ENCODE measurements around the gene CACNA1I.

Gene CACNA1I

DNA sequence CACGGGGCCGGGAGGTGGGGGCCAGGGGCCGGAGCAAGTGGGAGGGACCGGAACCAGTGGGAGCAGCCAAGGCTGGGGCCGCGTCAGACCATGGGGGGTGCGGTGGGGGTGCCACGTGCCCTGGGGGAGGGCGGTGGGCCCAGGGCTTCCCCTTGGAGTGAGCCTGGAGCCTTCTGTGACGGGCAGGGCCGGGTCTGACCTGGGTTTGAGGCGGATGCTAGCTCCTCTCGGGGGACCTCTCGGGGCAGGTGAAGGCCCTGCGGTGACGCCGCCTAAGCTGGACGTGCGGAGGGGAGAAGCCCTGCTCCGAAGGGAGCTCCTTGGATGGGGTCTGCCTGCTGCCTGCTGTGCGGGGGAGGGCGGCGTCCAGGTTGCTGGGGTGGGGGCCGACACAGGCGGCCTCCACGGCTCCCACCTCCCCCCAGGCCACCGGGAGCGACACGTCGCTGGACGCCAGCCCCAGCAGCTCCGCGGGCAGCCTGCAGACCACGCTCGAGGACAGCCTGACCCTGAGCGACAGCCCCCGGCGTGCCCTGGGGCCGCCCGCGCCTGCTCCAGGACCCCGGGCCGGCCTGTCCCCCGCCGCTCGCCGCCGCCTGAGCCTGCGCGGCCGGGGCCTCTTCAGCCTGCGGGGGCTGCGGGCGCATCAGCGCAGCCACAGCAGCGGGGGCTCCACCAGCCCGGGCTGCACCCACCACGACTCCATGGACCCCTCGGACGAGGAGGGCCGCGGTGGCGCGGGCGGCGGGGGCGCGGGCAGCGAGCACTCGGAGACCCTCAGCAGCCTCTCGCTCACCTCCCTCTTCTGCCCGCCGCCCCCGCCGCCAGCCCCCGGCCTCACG is 115.0 kb downstream of the CACNA1I start:
- POLR2A ChIA-PET = no interaction called here
- no peak for TF ChIP-seq HDGF (IDR thresholded peaks at IDR 0.05; ENCODE audit: borderline replicate concordance)
- no peak for TF ChIP-seq FOXM1 (IDR thresholded peaks at IDR 0.05; ENCODE audit: borderline replicate concordance)
- TF ChIP-seq FOXA1 (IDR thresholded peaks at IDR 0.05) = no peak
- TF ChIP-seq SP1 (IDR thresholded peaks at IDR 0.05) = no peak
- TF ChIP-seq LEF1 (IDR thresholded peaks at IDR 0.05; ENCODE audit: borderline replicate concordance) = no peak
- TF ChIP-seq NFRKB (IDR thresholded peaks at IDR 0.05) = no peak
- TF ChIP-seq L3MBTL2 (conservative IDR thresholded peaks at IDR 0.05) = no peak
- TF ChIP-seq ZNF384 (IDR thresholded peaks at IDR 0.05) = no peak
- no peak for TF ChIP-seq CTBP1 (IDR thresholded peaks at IDR 0.05; ENCODE audit: borderline replicate concordance)
- TF ChIP-seq TARDBP (IDR thresholded peaks at IDR 0.05) = no peak
- TF ChIP-seq BHLHE40 (IDR thresholded peaks at IDR 0.05; ENCODE audit: borderline replicate concordance) = no peak
- no peak for TF ChIP-seq SUZ12 (IDR thresholded peaks at IDR 0.05)
- TF ChIP-seq, protein P1, sequence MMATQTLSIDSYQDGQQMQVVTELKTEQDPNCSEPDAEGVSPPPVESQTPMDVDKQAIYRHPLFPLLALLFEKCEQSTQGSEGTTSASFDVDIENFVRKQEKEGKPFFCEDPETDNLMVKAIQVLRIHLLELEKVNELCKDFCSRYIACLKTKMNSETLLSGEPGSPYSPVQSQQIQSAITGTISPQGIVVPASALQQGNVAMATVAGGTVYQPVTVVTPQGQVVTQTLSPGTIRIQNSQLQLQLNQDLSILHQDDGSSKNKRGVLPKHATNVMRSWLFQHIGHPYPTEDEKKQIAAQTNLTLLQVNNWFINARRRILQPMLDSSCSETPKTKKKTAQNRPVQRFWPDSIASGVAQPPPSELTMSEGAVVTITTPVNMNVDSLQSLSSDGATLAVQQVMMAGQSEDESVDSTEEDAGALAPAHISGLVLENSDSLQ (IDR thresholded peaks at IDR 0.05) = no peak
- TF ChIP-seq ELF4 (IDR thresholded peaks at IDR 0.05) = no peak
- TF ChIP-seq ARNT (IDR thresholded peaks at IDR 0.05) = no peak
- no peak for TF ChIP-seq FOXK2 (IDR thresholded peaks at IDR 0.05)
- CTCF ChIA-PET = no interaction called here
- no peak for DNase-seq (ENCODE audit: extremely low spot score)

DNA sequence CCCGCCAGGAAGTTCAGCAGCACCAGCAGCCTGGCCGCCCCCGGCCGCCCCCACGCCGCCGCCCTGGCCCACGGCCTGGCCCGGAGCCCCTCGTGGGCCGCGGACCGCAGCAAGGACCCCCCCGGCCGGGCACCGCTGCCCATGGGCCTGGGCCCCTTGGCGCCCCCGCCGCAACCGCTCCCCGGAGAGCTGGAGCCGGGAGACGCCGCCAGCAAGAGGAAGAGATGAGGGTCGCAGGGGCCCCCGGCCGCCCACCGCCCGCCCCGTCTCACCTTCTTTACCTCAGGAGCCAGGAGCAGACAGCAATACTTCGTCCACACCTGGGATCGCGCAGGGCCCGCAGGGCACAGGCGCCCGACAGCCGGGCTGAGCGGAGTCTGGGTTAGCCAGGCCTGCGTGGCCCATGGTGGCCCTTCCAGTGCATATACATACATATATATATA is 115.6 kb downstream of the CACNA1I start:
- POLR2A ChIA-PET = no interaction called here
- no peak for TF ChIP-seq NFRKB (IDR thresholded peaks at IDR 0.05)
- TF ChIP-seq, protein P1 (IDR thresholded peaks at IDR 0.05) = no peak
- TF ChIP-seq FOXK2 (IDR thresholded peaks at IDR 0.05) = no peak
- CTCF ChIA-PET = no interaction called here
- DNase-seq (ENCODE audit: extremely low spot score) = no peak

GRCh38 chr22:39686776-39687525 is 116.4 kb downstream of the CACNA1I start:
- ChIA-PET POLR2A (interaction anchor here (0.5 kb wide), 1 partner anchor 21 kb away, joined by 4 read pairs; no protein-coding TSS in a partner anchor), CTCF (no interaction called here)

GRCh38 chr22:39688186-39688785 is 117.7 kb downstream of the CACNA1I start:
- ChIA-PET POLR2A (no interaction called here), CTCF (no interaction called here)
- TF ChIP-seq CTBP1 (IDR thresholded peaks at IDR 0.05; ENCODE audit: borderline replicate concordance) (no peak), ELF4 (IDR thresholded peaks at IDR 0.05) (no peak), FOXK2 (IDR thresholded peaks at IDR 0.05) (no peak), LEF1 (IDR thresholded peaks at IDR 0.05; ENCODE audit: borderline replicate concordance) (no peak), SUZ12 (IDR thresholded peaks at IDR 0.05) (no peak), HDGF (IDR thresholded peaks at IDR 0.05; ENCODE audit: borderline replicate concordance) (no peak), TARDBP (IDR thresholded peaks at IDR 0.05) (no peak), L3MBTL2 (conservative IDR thresholded peaks at IDR 0.05) (no peak), NFRKB (IDR thresholded peaks at IDR 0.05) (no peak), FOXA1 (IDR thresholded peaks at IDR 0.05) (no peak), ARNT (IDR thresholded peaks at IDR 0.05) (no peak), FOXM1 (IDR thresholded peaks at IDR 0.05; ENCODE audit: borderline replicate concordance) (no peak), SP1 (IDR thresholded peaks at IDR 0.05) (no peak), BHLHE40 (IDR thresholded peaks at IDR 0.05; ENCODE audit: borderline replicate concordance) (no peak), ZNF384 (IDR thresholded peaks at IDR 0.05) (no peak)
- TF ChIP-seq, protein P1 (IDR thresholded peaks at IDR 0.05) = no peak
- no peak for DNase-seq (ENCODE audit: extremely low spot score)

More at GRCh38 chr22:39686776-39687525, 116.4 kb downstream of the CACNA1I start:
- no peak for DNase-seq (ENCODE audit: extremely low spot score)
- TF ChIP-seq CTBP1 (IDR thresholded peaks at IDR 0.05; ENCODE audit: borderline replicate concordance) (no peak), HDGF (IDR thresholded peaks at IDR 0.05; ENCODE audit: borderline replicate concordance) (no peak), L3MBTL2 (conservative IDR thresholded peaks at IDR 0.05) (no peak), TARDBP (IDR thresholded peaks at IDR 0.05) (no peak), SUZ12 (IDR thresholded peaks at IDR 0.05) (no peak), FOXK2 (IDR thresholded peaks at IDR 0.05) (no peak), ARNT (IDR thresholded peaks at IDR 0.05) (no peak), BHLHE40 (IDR thresholded peaks at IDR 0.05; ENCODE audit: borderline replicate concordance) (no peak), ZNF384 (IDR thresholded peaks at IDR 0.05) (no peak), NFRKB (IDR thresholded peaks at IDR 0.05) (no peak), LEF1 (IDR thresholded peaks at IDR 0.05; ENCODE audit: borderline replicate concordance) (no peak), SP1 (IDR thresholded peaks at IDR 0.05) (no peak), FOXA1 (IDR thresholded peaks at IDR 0.05) (no peak), FOXM1 (IDR thresholded peaks at IDR 0.05; ENCODE audit: borderline replicate concordance) (no peak), ELF4 (IDR thresholded peaks at IDR 0.05) (no peak)
- TF ChIP-seq, protein P1 (IDR thresholded peaks at IDR 0.05) = no peak
